HEK293T (cell line): ENCODE measurements around the gene DHRSX.

Experiments used
- ARNT ChIP-seq: fragments of 450-650 bp; IDR thresholded peaks from 2 replicates; pipeline ENCODE4 v1.6.1; 2017; ENCODE audit warnings: mild to moderate bottlenecking
- BHLHE40 ChIP-seq: fragments of 450-650 bp; IDR thresholded peaks from 2 replicates; pipeline ENCODE4 v1.6.1; 2016; ENCODE audit warnings: mild to moderate bottlenecking, moderate library complexity, borderline replicate concordance
- CTBP1 ChIP-seq: fragments of 450-650 bp; IDR thresholded peaks from 2 replicates; pipeline ENCODE4 v1.6.1; 2016; ENCODE audit warnings: borderline replicate concordance
- ELF4 ChIP-seq: fragments of 450-650 bp; IDR thresholded peaks from 2 replicates; pipeline ENCODE4 v1.6.1; 2017; ENCODE audit warnings: antibody characterized with exemption
- FOXA1 ChIP-seq: fragments of 450-650 bp; IDR thresholded peaks from 2 replicates; pipeline ENCODE4 v1.6.1; 2016; ENCODE audit warnings: mild to moderate bottlenecking
- FOXK2 ChIP-seq: fragments of 450-650 bp; IDR thresholded peaks from 2 replicates; pipeline ENCODE4 v1.6.1; 2016; ENCODE audit warnings: mild to moderate bottlenecking
- FOXM1 ChIP-seq: fragments of 450-650 bp; IDR thresholded peaks from 2 replicates; pipeline ENCODE4 v1.6.1; 2017; ENCODE audit warnings: mild to moderate bottlenecking, borderline replicate concordance
- HDGF ChIP-seq: fragments of 450-650 bp; IDR thresholded peaks from 2 replicates; pipeline ENCODE4 v1.6.1; 2017; ENCODE audit warnings: antibody characterized with exemption, borderline replicate concordance
- L3MBTL2 ChIP-seq: fragments of 450-650 bp; conservative IDR thresholded peaks from 2 replicates; pipeline ENCODE4 v1.6.1; 2016; ENCODE audit warnings: mild to moderate bottlenecking
- LEF1 ChIP-seq: fragments of 450-650 bp; IDR thresholded peaks from 2 replicates; pipeline ENCODE4 v1.6.1; 2017; ENCODE audit warnings: mild to moderate bottlenecking, borderline replicate concordance
- SP1 ChIP-seq: fragments of 450-650 bp; IDR thresholded peaks from 2 replicates; pipeline ENCODE4 v1.6.1; 2017
- SUZ12 ChIP-seq: fragments of 450-650 bp; IDR thresholded peaks from 2 replicates; pipeline ENCODE4 v1.6.1; 2016; ENCODE audit warnings: mild to moderate bottlenecking
- TARDBP ChIP-seq: fragments of 450-650 bp; IDR thresholded peaks from 2 replicates; pipeline ENCODE4 v1.6.1; 2016
- ZNF384 ChIP-seq: fragments of 450-650 bp; IDR thresholded peaks from 2 replicates; pipeline ENCODE4 v1.6.1; 2016

DNA sequence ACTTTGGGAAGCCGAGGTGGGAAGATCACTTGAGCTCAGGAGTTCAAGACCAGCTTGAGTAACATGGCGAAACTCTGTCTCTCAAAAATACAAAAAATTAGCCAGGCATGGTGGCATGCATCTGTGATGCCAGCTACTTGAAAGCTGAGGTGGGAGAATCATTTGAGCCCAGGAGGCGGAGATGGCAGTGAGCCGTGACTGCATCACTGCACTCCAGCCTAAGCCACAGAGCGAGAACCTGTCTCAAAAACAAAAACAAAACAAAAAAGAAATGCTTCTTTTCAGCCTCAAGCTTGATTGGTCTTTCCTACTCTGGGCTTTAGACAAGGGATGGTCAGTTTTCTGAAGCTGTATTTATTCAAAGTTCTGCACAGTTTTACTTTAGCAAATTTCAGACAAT lies 15.8 kb upstream of the DHRSX start:
- TF ChIP-seq TARDBP (no peak), BHLHE40 (no peak), SP1 (no peak), LEF1 (no peak), FOXK2 (no peak), SUZ12 (no peak), FOXA1 (no peak), FOXM1 (no peak), ZNF384 (no peak), L3MBTL2 (no peak), ELF4 (no peak), HDGF (no peak), ARNT (no peak), CTBP1 (no peak)
